Activated CD4-positive, alpha-beta memory T cell treated with anti-CD3 and anti-CD28 coated beads, Interleukin-2, amount 10 ng/mL, durations not matched to agents 7 days and 5 days (primary cell): ENCODE measurements around the gene CAMSAP2. TPM values are rescaled to one million over a fixed set of nuclear protein-coding genes. Genes with fewer than 3 reads are reported as not detected.

ENCODE experiments used
- CTCF ChIA-PET: fragments of 350-600 bp; sonication (Branson Sonifier 250); formaldehyde crosslinking; loops from one replicate; lab custom pipeline; 2021; ENCODE audit warnings: antibody characterized with exemption, inconsistent platforms; lab: Charles Lee
- POLR2A ChIA-PET: fragments of 350-600 bp; sonication (Branson Sonifier 250); formaldehyde crosslinking; loops from one replicate; lab custom pipeline; 2021; ENCODE audit warnings: antibody characterized with exemption; lab: Charles Lee
- DNase-seq: peaks from one replicate; pipeline ENCODE4 v3.0.0-alpha.2; 2020
- H3K27ac Mint-ChIP-seq: one replicate; pipeline ENCODE4 v1.8.0; 2021; ENCODE audit warnings: mild to moderate bottlenecking, mixed read lengths
- H3K27me3 Mint-ChIP-seq: one replicate; pipeline ENCODE4 v1.8.0; 2021; ENCODE audit warnings: mixed read lengths
- H3K36me3 Mint-ChIP-seq: one replicate; pipeline ENCODE4 v1.8.0; 2021; ENCODE audit warnings: low read depth, mixed read lengths
- H3K4me1 Mint-ChIP-seq: one replicate; pipeline ENCODE4 v1.8.0; 2021; ENCODE audit warnings: mixed read lengths
- H3K4me3 Mint-ChIP-seq: one replicate; pipeline ENCODE4 v1.8.0; 2021; ENCODE audit warnings: mild to moderate bottlenecking, mixed read lengths
- H3K9me3 Mint-ChIP-seq: one replicate; pipeline ENCODE4 v1.8.0; 2021; ENCODE audit warnings: mixed read lengths
- total RNA-seq, 2 experiments: library from RNA; stranded (reverse); gene quantifications; one replicate each; pipeline ENCODE4 v1.2.3, GENCODE V29; 2021

The CAMSAP2 gene
- total RNA-seq, 2 experiments from 2014 or later: 0.65 to 0.78 TPM

- H3K4me3 Mint-ChIP-seq: no peak overlapping the region
- H3K36me3 Mint-ChIP-seq: no peaks in the 10 kb centered on the region
- H3K27me3 Mint-ChIP-seq: peaks cover 54% of the 10 kb centered on the region
- no peak for DNase-seq
- CTCF ChIA-PET: no interaction called here
- no peak overlapping the region for H3K27ac Mint-ChIP-seq
- POLR2A ChIA-PET: interaction anchor here (1.9 to 3.6 kb wide), 2 partner anchors 16 to 27 kb away, joined by 10 to 28 read pairs; no protein-coding TSS in a partner anchor
- peaks cover 9% of the 10 kb centered on the region for H3K4me1 Mint-ChIP-seq
- no peaks in the 10 kb centered on the region for H3K9me3 Mint-ChIP-seq
Observed at GRCh38 chr1:200904772-200905171, 166.1 kb downstream of the CAMSAP2 start.

GRCh38 chr1:200905411-200906052, 166.8 kb downstream of the CAMSAP2 start:
- Mint-ChIP-seq H3K4me3 (no peak overlapping the region), H3K36me3 (no peaks in the 10 kb centered on the region), H3K27ac (no peak overlapping the region), H3K27me3 (peaks cover 57% of the 10 kb centered on the region), H3K9me3 (no peaks in the 10 kb centered on the region), H3K4me1 (peaks cover 9% of the 10 kb centered on the region)
- POLR2A ChIA-PET: interaction anchor here (0.6 to 3.6 kb wide), 5 partner anchors 9 to 39 kb away, joined by 3 to 28 read pairs (median 4); no protein-coding TSS in a partner anchor
- DNase-seq: peak; percentile 41
- CTCF ChIA-PET: interaction anchor here (0.9 to 1.0 kb wide), 2 partner anchors 16 to 209 kb away, joined by 3 read pairs; no protein-coding TSS in a partner anchor

- ChIA-PET POLR2A (interaction anchor here (3.6 kb wide), 1 partner anchor 17 kb away, joined by 28 read pairs; no protein-coding TSS in a partner anchor), CTCF (no interaction called here)
- Mint-ChIP-seq H3K4me3 (no peak overlapping the region), H3K4me1 (peaks cover 9% of the 10 kb centered on the region), H3K27ac (no peak overlapping the region), H3K36me3 (no peaks in the 10 kb centered on the region), H3K9me3 (no peaks in the 10 kb centered on the region), H3K27me3 (peaks cover 54% of the 10 kb centered on the region)
- no peak for DNase-seq
Observed at GRCh38 chr1:200906491-200906890, 167.8 kb downstream of the CAMSAP2 start.

- no peak for DNase-seq
- H3K27me3 Mint-ChIP-seq: peaks cover 48% of the 10 kb centered on the region
- POLR2A ChIA-PET: interaction anchor here (1.1 kb wide), 1 partner anchor 11 kb away, joined by 3 read pairs; no protein-coding TSS in a partner anchor
Observed at GRCh38 chr1:200907611-200908097, 169.0 kb downstream of the CAMSAP2 start.

GRCh38 chr1:200908191-200908868, 169.6 kb downstream of the CAMSAP2 start:
- CTCF ChIA-PET: no interaction called here

More at GRCh38 chr1:200907611-200908097, 169.0 kb downstream of the CAMSAP2 start:
- Mint-ChIP-seq H3K4me1 (peaks cover 9% of the 10 kb centered on the region), H3K4me3 (no peak overlapping the region), H3K9me3 (no peaks in the 10 kb centered on the region), H3K27ac (no peak overlapping the region), H3K36me3 (no peaks in the 10 kb centered on the region)
- CTCF ChIA-PET: no interaction called here

GRCh38 chr1:200909071-200909470, 170.4 kb downstream of the CAMSAP2 start:
- no peak for DNase-seq
- H3K4me3 Mint-ChIP-seq: no peak overlapping the region
- peaks cover 9% of the 10 kb centered on the region for H3K4me1 Mint-ChIP-seq
- H3K9me3 Mint-ChIP-seq: no peaks in the 10 kb centered on the region
- H3K36me3 Mint-ChIP-seq: no peaks in the 10 kb centered on the region
- no peak overlapping the region for H3K27ac Mint-ChIP-seq
- H3K27me3 Mint-ChIP-seq: peaks cover 46% of the 10 kb centered on the region
- CTCF ChIA-PET: no interaction called here
- POLR2A ChIA-PET: no interaction called here

More at GRCh38 chr1:200908191-200908868, 169.6 kb downstream of the CAMSAP2 start:
- Mint-ChIP-seq H3K9me3 (no peaks in the 10 kb centered on the region), H3K27ac (no peak overlapping the region), H3K36me3 (no peaks in the 10 kb centered on the region), H3K4me1 (peaks cover 9% of the 10 kb centered on the region), H3K27me3 (peaks cover 46% of the 10 kb centered on the region), H3K4me3 (no peak overlapping the region)
- DNase-seq: no peak
- POLR2A ChIA-PET: interaction anchor here (1.1 kb wide), 1 partner anchor 11 kb away, joined by 3 read pairs; no protein-coding TSS in a partner anchor

GRCh38 chr1:200909757-200910239, 171.1 kb downstream of the CAMSAP2 start:
- no peak overlapping the region for H3K27ac Mint-ChIP-seq
- H3K4me3 Mint-ChIP-seq: no peak overlapping the region
- H3K36me3 Mint-ChIP-seq: no peaks in the 10 kb centered on the region
- peaks cover 9% of the 10 kb centered on the region for H3K4me1 Mint-ChIP-seq
- no peaks in the 10 kb centered on the region for H3K9me3 Mint-ChIP-seq
- H3K27me3 Mint-ChIP-seq: peaks cover 39% of the 10 kb centered on the region
- POLR2A ChIA-PET: no interaction called here
- DNase-seq: no peak
- CTCF ChIA-PET: no interaction called here

Other genes starting within 250 kb of the CAMSAP2 start
- gene KIF14, start 118.1 kb upstream of the CAMSAP2 start, total RNA-seq: 10 to 100 TPM; 28.3 to 30.3 TPM
- gene DDX59, start 69.0 kb upstream of the CAMSAP2 start, total RNA-seq: 10 to 100 TPM; 32.1 to 34.0 TPM
- gene GPR25, start 134.1 kb downstream of the CAMSAP2 start, total RNA-seq: under 1 TPM in 1 of 2 experiments, not detected in 1; 0.25 TPM
- gene INAVA, start 156.0 kb downstream of the CAMSAP2 start, total RNA-seq: under 1 TPM in 1 of 2 experiments, not detected in 1; 0.45 TPM